Tibial nerve (tissue), 4 donors: Measurements from ENCODE around the gene KRTAP10-2. TPM values are rescaled to one million over a fixed set of nuclear protein-coding genes. Genes with fewer than 3 reads are reported as not detected.

Source experiments
- DNase-seq, 2 donors: peaks; one replicate each; pipeline ENCODE4 v3.0.0-alpha.2; 2019; ENCODE audit warnings: low spot score in 2 of 2
- H3K27ac ChIP-seq, 4 donors: fragments of 200-600 bp; sonication (generic) in 3 of 4; one replicate each; pipeline ENCODE4 v1.5.1; 2017 to 2019; ENCODE audit warnings: mild to moderate bottlenecking in 1 of 4
- H3K27me3 ChIP-seq, 2 donors: fragments of 200-600 bp; sonication (generic) in 1 of 2; one replicate each; pipeline versions ENCODE4 v1.5.1 to v1.6.0; 2017 to 2019
- H3K36me3 ChIP-seq, 3 donors: fragments of 200-600 bp; sonication (generic); one replicate each; pipeline ENCODE4 v1.5.1; 2018 to 2019
- H3K4me1 ChIP-seq, 4 donors: fragments of 200-600 bp; sonication (generic) in 3 of 4; one replicate each; pipeline ENCODE4 v1.5.1; 2017 to 2019
- H3K4me3 ChIP-seq, 4 donors: fragments of 200-600 bp; sonication (generic) in 3 of 4; one replicate each; pipeline ENCODE4 v1.5.1; 2017 to 2019; ENCODE audit warnings: mild to moderate bottlenecking in 1 of 4, moderate library complexity in 1 of 4
- H3K9me3 ChIP-seq, 4 donors: fragments of 200-600 bp; sonication (generic) in 3 of 4; one replicate each; pipeline ENCODE4 v1.5.1; 2017 to 2019
- EP300 ChIP-seq, 2 donors: sonication (generic); formaldehyde crosslinking; IDR thresholded peaks; one replicate each; pipeline ENCODE4 v1.6.1; 2017; ENCODE audit warnings: antibody characterized with exemption in 2 of 2, mild to moderate bottlenecking in 1 of 2
- POLR2A ChIP-seq, 2 donors: fragments of 450-650 bp; IDR thresholded peaks; one replicate each; pipeline ENCODE4 v1.6.1; 2017; ENCODE audit warnings: antibody characterized with exemption in 2 of 2, mild to moderate bottlenecking in 2 of 2, moderate library complexity in 2 of 2
- WGBS, 2 donors: methylation state at CpG; one replicate each; pipeline ENCODE4 v1.1.5; 2018; 5-methylcytosine and 5-hydroxymethylcytosine counted together
- total RNA-seq, 4 donors: library from RNA; depleted of rRNA; stranded (reverse); fragments of >200 nt; gene quantifications; one replicate each; pipeline ENCODE4 v1.1.0, GENCODE V29; 2016
- TF ChIP-seq, protein P1 (sequence below), 5 experiments: fragments of 200-600 bp in 3 of 5; fragments of 450-650 bp in 2 of 5; sonication (generic) in 3 of 5; IDR thresholded peaks; one replicate each; pipeline ENCODE4 v1.5.1; 2016 to 2019; ENCODE audit warnings: antibody characterized with exemption in 5 of 5, mild to moderate bottlenecking in 3 of 5, moderate library complexity in 2 of 5

Gene KRTAP10-2
- total RNA-seq, 4 donors from 2014 or later, result not detected

DNA sequence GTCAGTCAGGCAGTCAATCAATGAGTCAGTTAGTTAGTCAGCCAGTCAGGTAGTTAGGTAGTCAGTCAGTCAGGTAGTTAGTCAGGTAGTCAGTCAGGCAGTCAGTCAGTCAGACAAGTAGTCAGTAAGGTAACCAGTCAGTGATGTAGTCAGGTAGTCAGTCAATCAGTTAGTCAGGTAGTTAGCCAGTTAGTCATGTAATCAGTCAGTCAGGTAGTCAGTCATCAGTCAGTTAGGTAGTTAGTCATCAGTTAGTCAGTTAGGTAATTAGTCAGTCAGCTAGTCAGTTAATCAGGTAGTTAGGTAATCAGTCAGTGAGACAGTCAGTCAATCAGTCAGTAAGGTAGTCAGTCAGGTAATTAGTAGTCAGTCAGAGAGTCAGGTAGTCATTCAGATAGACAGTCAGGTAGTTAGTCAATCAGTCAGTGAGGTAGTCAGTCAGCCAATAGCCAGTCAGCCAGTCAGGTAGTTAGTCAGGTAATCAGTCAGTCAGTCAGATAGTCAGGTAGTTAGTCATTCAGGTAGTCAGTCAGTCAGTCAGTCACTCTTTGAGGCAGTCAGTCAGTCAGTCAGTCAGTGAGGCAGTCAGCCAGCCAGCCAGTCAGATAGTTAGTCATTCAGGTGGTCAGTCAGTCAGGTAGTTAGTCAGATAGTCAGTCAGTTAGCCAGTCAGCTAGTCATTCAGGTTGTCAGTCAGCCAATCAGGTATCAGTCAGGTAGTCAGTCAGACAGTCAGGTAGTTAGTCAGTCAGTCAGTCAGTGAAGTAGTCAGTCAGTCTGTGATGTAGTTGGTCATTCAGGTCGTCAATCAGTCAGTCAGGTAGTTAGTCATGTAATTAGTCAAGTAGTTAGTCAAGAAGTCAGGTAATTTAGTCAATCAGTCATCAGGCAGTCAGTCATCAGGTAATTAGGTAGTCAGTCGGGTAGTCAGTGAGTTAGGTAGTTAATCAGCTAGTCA, 26.6 kb downstream of the KRTAP10-2 start:
- Histone ChIP-seq H3K27ac (no peak overlapping the region), H3K36me3 (no peaks in the 10 kb centered on the region), H3K9me3 (no peaks in the 10 kb centered on the region), H3K27me3 (no peaks in the 10 kb centered on the region), H3K4me3 (no peak overlapping the region), H3K4me1 (no peaks in the 10 kb centered on the region)
- TF ChIP-seq POLR2A (IDR thresholded peaks at IDR 0.05) (no peak), EP300 (IDR thresholded peaks at IDR 0.05) (no peak)
- TF ChIP-seq, protein P1, sequence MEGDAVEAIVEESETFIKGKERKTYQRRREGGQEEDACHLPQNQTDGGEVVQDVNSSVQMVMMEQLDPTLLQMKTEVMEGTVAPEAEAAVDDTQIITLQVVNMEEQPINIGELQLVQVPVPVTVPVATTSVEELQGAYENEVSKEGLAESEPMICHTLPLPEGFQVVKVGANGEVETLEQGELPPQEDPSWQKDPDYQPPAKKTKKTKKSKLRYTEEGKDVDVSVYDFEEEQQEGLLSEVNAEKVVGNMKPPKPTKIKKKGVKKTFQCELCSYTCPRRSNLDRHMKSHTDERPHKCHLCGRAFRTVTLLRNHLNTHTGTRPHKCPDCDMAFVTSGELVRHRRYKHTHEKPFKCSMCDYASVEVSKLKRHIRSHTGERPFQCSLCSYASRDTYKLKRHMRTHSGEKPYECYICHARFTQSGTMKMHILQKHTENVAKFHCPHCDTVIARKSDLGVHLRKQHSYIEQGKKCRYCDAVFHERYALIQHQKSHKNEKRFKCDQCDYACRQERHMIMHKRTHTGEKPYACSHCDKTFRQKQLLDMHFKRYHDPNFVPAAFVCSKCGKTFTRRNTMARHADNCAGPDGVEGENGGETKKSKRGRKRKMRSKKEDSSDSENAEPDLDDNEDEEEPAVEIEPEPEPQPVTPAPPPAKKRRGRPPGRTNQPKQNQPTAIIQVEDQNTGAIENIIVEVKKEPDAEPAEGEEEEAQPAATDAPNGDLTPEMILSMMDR (IDR thresholded peaks at IDR 0.05), result no peak
- DNase-seq, result no peak
- 70 to 80% methylated on average over 2 of the region's 2 CpGs for WGBS, 2 donors

DNA sequence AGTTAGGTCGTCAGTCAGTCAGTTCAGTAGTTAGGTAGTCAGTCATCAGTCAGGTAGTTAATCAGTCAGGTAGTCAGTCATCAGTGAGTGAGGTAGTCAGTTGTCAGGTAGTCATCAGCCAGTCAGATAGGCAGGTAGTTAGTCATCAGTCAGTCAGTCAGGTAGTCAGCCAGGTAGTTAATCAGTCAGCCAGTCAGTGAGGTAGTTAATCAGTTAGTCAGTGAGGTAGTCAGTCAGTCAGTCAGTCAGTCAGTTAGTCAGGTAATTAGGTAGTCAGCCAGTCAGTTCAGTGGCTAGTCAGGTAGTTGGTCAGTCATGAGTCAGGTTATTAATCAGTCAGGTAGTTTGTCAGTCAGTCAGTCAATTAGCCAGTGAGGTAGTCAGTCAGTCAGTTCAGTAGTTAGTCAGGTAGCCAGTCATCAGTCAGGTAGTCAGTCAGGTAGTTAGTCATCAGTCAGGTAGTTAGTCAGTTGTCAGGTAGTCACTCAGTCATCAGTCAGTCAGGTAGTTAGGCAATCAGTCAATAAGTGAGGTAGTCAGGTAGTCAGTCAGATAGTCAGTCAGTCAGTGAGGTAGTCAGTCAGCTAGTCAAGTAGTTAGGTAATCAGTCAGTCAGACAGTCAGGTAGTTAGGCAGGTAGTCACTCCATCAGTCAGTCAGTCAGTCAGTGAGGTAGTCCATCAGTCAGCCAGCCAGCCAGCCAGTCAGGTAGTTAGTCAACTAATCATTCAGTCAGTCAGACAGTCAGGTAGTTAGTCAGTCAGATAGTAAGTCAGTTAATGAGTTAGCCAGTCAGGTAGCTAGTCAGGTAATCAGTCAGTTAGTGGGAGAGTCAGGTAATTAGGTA, 27.5 kb downstream of the KRTAP10-2 start:
- Histone ChIP-seq H3K9me3 (no peaks in the 10 kb centered on the region), H3K27me3 (no peaks in the 10 kb centered on the region), H3K4me3 (no peak overlapping the region), H3K27ac (no peak overlapping the region), H3K4me1 (no peaks in the 10 kb centered on the region), H3K36me3 (no peaks in the 10 kb centered on the region)
- DNase-seq, result no peak
- no peak for TF ChIP-seq EP300 (IDR thresholded peaks at IDR 0.05)
- TF ChIP-seq, protein P1 (IDR thresholded peaks at IDR 0.05), result no peak
- TF ChIP-seq POLR2A (IDR thresholded peaks at IDR 0.05), result no peak
- 82 to 89% methylated on average over 1 of the region's 1 CpG for WGBS, 2 donors

DNA sequence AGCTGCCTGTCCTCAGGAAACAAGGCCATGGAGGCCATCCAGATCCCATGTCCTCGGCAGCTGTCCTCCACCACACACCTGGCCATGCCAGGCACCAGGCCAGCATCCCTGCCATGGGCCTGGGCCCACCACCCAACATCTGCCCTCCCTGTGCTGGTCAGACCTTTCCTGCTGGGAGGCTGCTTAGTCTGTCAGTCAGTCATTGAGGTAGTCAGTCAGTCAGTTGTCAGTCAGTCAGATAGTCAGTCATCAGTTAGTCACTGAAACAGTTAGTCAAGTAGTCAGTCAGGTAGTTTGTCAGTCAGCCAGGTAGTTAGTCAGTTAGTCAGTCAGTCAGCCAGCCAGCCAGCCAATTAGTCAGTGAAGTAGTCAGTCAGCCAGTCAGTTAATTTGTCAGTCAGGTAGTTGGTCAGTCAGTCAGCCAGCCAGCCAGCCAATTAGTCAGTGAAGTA, 28.5 kb downstream of the KRTAP10-2 start:
- no peaks in the 10 kb centered on the region for H3K9me3 ChIP-seq
- H3K27me3 ChIP-seq, result no peaks in the 10 kb centered on the region
- 80 to 91% methylated on average over 1 of the region's 1 CpG for WGBS, 2 donors
- TF ChIP-seq POLR2A (IDR thresholded peaks at IDR 0.05), result no peak
- TF ChIP-seq, protein P1 (IDR thresholded peaks at IDR 0.05), result no peak
- TF ChIP-seq EP300 (IDR thresholded peaks at IDR 0.05), result no peak
- H3K4me3 ChIP-seq, result no peak overlapping the region
- no peaks in the 10 kb centered on the region for H3K36me3 ChIP-seq
- no peaks in the 10 kb centered on the region for H3K4me1 ChIP-seq
- no peak for DNase-seq
- no peak overlapping the region for H3K27ac ChIP-seq

DNA sequence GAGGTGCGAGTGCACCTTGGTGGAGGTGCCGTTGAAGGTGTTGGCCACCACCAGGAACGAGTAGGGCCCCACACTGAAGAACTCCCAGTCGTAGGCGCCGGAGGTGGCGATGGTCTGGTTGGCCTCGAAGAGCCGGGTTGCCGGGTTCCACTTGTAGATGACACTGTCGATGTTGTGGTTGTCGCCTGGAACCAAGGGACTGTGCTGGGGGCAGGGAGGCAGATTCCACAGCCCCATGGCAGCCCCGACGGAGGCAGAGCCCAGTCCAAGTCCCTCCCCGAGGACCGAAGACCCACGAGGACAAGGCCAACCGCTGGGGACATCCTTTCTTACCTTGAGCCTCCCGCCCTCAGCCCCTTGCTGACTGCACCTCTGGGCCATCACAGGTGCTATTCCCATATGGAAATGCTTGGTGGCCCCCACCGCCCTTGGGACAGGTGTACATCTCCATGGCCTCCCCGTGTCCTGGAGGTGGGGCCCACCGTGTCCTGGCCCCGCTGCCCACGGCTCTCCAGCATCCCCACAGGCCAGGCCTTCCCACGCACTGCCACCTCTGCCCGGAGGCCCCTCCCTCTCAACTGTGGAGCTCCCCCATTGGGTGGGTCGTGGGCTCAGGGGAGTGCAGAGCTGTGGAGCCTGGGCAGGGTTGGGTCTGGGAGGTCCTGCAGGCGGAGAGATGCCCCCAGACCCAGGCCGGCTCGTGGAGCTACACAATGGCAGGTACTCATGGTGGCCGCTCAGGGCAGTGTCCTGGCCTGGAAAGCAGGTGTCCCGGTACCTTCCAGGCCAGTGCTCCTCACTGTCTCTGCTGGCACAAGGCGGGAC, 29.2 kb downstream of the KRTAP10-2 start:
- H3K27me3 ChIP-seq, result no peaks in the 10 kb centered on the region
- DNase-seq, result no peak
- H3K27ac ChIP-seq, result no peak overlapping the region
- H3K4me1 ChIP-seq, result no peaks in the 10 kb centered on the region
- 83 to 85% methylated on average over 24 to 31 of the region's 33 CpGs for WGBS, 2 donors
- H3K4me3 ChIP-seq, result no peak overlapping the region
- TF ChIP-seq EP300 (IDR thresholded peaks at IDR 0.05) (no peak), POLR2A (IDR thresholded peaks at IDR 0.05) (no peak)
- TF ChIP-seq, protein P1 (IDR thresholded peaks at IDR 0.05), result no peak
- no peaks in the 10 kb centered on the region for H3K36me3 ChIP-seq
- no peaks in the 10 kb centered on the region for H3K9me3 ChIP-seq
